ENCODE measurements around the gene ADGRA3.

DNA sequence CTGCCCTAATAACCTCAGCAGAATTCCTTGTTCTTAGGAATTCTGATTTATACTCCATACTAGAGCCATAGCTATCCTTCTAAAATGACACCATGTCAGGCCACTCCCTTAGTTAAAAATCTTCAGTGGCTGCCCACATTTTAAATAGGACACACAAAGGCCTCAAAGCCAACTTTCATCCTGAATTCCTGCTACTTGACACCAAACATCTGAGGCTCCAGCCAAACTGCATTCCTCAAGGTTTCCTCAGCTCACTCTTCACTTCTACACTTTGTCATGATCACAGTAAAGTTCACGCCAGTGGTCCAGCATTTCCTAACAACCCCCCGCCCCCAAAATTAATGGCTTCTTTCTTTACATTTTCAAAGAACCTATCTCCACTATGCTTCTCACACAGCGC lies 124.3 kb downstream of the ADGRA3 start:
- TF ChIP-seq EZH2 (optimal IDR thresholded peaks at IDR 0.05; ENCODE audit: low read depth, low read length): no peak
- TF ChIP-seq, protein P1, sequence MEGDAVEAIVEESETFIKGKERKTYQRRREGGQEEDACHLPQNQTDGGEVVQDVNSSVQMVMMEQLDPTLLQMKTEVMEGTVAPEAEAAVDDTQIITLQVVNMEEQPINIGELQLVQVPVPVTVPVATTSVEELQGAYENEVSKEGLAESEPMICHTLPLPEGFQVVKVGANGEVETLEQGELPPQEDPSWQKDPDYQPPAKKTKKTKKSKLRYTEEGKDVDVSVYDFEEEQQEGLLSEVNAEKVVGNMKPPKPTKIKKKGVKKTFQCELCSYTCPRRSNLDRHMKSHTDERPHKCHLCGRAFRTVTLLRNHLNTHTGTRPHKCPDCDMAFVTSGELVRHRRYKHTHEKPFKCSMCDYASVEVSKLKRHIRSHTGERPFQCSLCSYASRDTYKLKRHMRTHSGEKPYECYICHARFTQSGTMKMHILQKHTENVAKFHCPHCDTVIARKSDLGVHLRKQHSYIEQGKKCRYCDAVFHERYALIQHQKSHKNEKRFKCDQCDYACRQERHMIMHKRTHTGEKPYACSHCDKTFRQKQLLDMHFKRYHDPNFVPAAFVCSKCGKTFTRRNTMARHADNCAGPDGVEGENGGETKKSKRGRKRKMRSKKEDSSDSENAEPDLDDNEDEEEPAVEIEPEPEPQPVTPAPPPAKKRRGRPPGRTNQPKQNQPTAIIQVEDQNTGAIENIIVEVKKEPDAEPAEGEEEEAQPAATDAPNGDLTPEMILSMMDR (IDR thresholded peaks at IDR 0.05; ENCODE audit: low read length): no peak
